Renal pelvis (tissue), 4 donors: ENCODE results near the gene RGS12. TPM values are rescaled to one million over a fixed set of nuclear protein-coding genes. Genes with fewer than 3 reads are reported as not detected.
"Not testable (repeated sequence)": the region's sequence is repeated elsewhere in the genome, so short reads cannot be mapped to it uniquely, and the experiment has no call there.

ENCODE experiments used
- DNase-seq: peaks from one replicate; pipeline ENCODE4 v3.0.0-alpha.2; 2013
- polyA plus RNA-seq, 3 donors: library from polyadenylated mRNA; unstranded; fragments of 120-200 nt; gene quantifications; one replicate each; pipeline ENCODE4 v1.2.1, GENCODE V29; 2013; ENCODE audit not compliant: insufficient read length in 3 of 3

Gene RGS12
- polyA plus RNA-seq, 3 donors = 44.3 to 60.8 (median 50.4) TPM

- DNase-seq = no peak
Observed at GRCh38 chr4:3294401-3295241, 1.8 kb downstream of the RGS12 start.

GRCh38 chr4:3295837-3296624 is 3.2 kb downstream of the RGS12 start:
- no peak for DNase-seq

- no peak for DNase-seq
Observed at GRCh38 chr4:3296651-3297050, 3.8 kb downstream of the RGS12 start.

- no peak for DNase-seq
Observed at GRCh38 chr4:3297066-3297859, 4.4 kb downstream of the RGS12 start.

GRCh38 chr4:3299122-3299975 is 6.5 kb downstream of the RGS12 start:
- DNase-seq = no peak

- DNase-seq = no peak
Observed at GRCh38 chr4:3299976-3300671, 7.3 kb downstream of the RGS12 start.

GRCh38 chr4:3300882-3301281 is 8.1 kb downstream of the RGS12 start:
- not testable (repeated sequence) for DNase-seq

- DNase-seq = no peak
Observed at GRCh38 chr4:3301450-3302172, 8.8 kb downstream of the RGS12 start.

- no peak for DNase-seq
Observed at GRCh38 chr4:3302173-3302785, 9.5 kb downstream of the RGS12 start.

GRCh38 chr4:3302786-3303564 is 10.2 kb downstream of the RGS12 start:
- no peak for DNase-seq

- no peak for DNase-seq
Observed at GRCh38 chr4:3303565-3303824, 10.7 kb downstream of the RGS12 start.

- DNase-seq = no peak
Observed at GRCh38 chr4:3303923-3304710, 11.3 kb downstream of the RGS12 start.

- DNase-seq = peak; percentile 64
Observed at GRCh38 chr4:3304831-3305609, 12.2 kb downstream of the RGS12 start.

GRCh38 chr4:3305610-3306371 is 13.0 kb downstream of the RGS12 start:
- DNase-seq = no peak

- DNase-seq = no peak
Observed at GRCh38 chr4:3306450-3306849, 13.6 kb downstream of the RGS12 start.

- DNase-seq = no peak
Observed at GRCh38 chr4:3307060-3307459, 14.2 kb downstream of the RGS12 start.
